Stimulated activated CD4-positive, alpha-beta T cell treated with anti-CD3 and anti-CD28 coated beads, Interleukin-12 subunit alpha, Interleukin-12 subunit beta, amount 100 ng/mL, for 24 hours (primary cell): Measurements from ENCODE around the gene F8A2.
"Not testable (repeated sequence)": the region's sequence is repeated elsewhere in the genome, so short reads cannot be mapped to it uniquely, and the experiment has no call there.

Experiments used
- DNase-seq, 2 experiments: peaks; one replicate each; pipeline ENCODE4 v3.0.0-alpha.2; 2020; ENCODE audit warnings: low read depth in 2 of 2

The F8A2 gene

GRCh38 chrX:155381843-155382528 lies at the start of gene F8A2:
F8A2 (plus strand) TSS chrX:155382095; CDS start chrX:155382115, 20 bp downstream.
- DNase-seq, result not testable (repeated sequence)

GRCh38 chrX:155333544-155334100 lies 48.3 kb upstream of the F8A2 start:
- DNase-seq, result no peak

- DNase-seq, result no peak
Observed at GRCh38 chrX:155334486-155335336, 47.2 kb upstream of the F8A2 start, which contains the start of gene CLIC2. CLIC2 (minus strand) TSS chrX:155334614; CDS start chrX:155334427, 187 bp downstream.

GRCh38 chrX:155335337-155335712 lies 46.6 kb upstream of the F8A2 start:
- not testable (repeated sequence) for DNase-seq

- not testable (repeated sequence) for DNase-seq
Observed at GRCh38 chrX:155345689-155346088, 36.2 kb upstream of the F8A2 start.

GRCh38 chrX:155349448-155349847 lies 32.4 kb upstream of the F8A2 start:
- DNase-seq, result not testable (repeated sequence)

GRCh38 chrX:155363712-155364111 lies 18.2 kb upstream of the F8A2 start:
- DNase-seq, result not testable (repeated sequence)

GRCh38 chrX:155373777-155374458 lies 8.0 kb upstream of the F8A2 start:
- DNase-seq, result not testable (repeated sequence)

GRCh38 chrX:155379802-155380201 lies 2.1 kb upstream of the F8A2 start:
- not testable (repeated sequence) for DNase-seq

GRCh38 chrX:155382529-155382967 lies 653 bp downstream of the F8A2 start:
- not testable (repeated sequence) for DNase-seq

- no peak for DNase-seq
Observed at GRCh38 chrX:155389634-155390033, 7.7 kb downstream of the F8A2 start.

- DNase-seq, result not testable (repeated sequence)
Observed at GRCh38 chrX:155394747-155395276, 12.9 kb downstream of the F8A2 start.

- DNase-seq, result no peak
Observed at GRCh38 chrX:155406429-155406828, 24.5 kb downstream of the F8A2 start.

GRCh38 chrX:155417769-155418168 lies 35.9 kb downstream of the F8A2 start:
- no peak for DNase-seq
